ENCODE measurements around the gene GALM. TPM values are rescaled to one million over a fixed set of nuclear protein-coding genes. Genes with fewer than 3 reads are reported as not detected.

GALM gene
- total and polyA plus RNA-seq, 2 experiments from 2014 or later: 52.6 to 59.4 TPM

GRCh38 chr2:38716185-38716584 is 50.3 kb downstream of the GALM start:
- Histone ChIP-seq H3K27me3 (no peaks in the 10 kb centered on the region), H3K4me3 (no peak overlapping the region), H3K4me2 (no peak overlapping the region), H4K20me1 (ENCODE audit: insufficient read depth, poor library complexity, severe bottlenecking) (no peaks in the 10 kb centered on the region), H3K79me2 (no peaks in the 10 kb centered on the region), H3K36me3 (replicated peaks; ENCODE audit: insufficient read depth, low read depth) (no peaks in the 10 kb centered on the region), H3K9me2 (replicated peaks; ENCODE audit: insufficient read depth) (no peaks in the 10 kb centered on the region), H2AFZ (no peak overlapping the region), H3K4me1 (ENCODE audit: insufficient read depth) (peaks cover 7% of the 10 kb centered on the region), H3K9me3 (ENCODE audit: low read depth) (no peaks in the 10 kb centered on the region), H3K27ac (peak overlapping the region; percentile 66)
- TF ChIP-seq EZH2 (IDR thresholded peaks at IDR 0.05; ENCODE audit: borderline replicate concordance) (no peak), EZH2phosphoT487 (IDR thresholded peaks at IDR 0.05; ENCODE audit: low read depth, severe bottlenecking, unreplicated experiment) (no peak), CTCF (IDR thresholded peaks at IDR 0.05; ENCODE audit: poor library complexity) (no peak)
- 82% methylated on average over 6 of the region's 6 CpGs for WGBS (ENCODE audit: low lambda C conversion rate, missing lambda C conversion rate)
- DNase-seq (ENCODE audit: low spot score): no peak

GRCh38 chr2:38718601-38719000 is 52.7 kb downstream of the GALM start:
- 95% methylated on average over 4 of the region's 4 CpGs for WGBS (ENCODE audit: low lambda C conversion rate, missing lambda C conversion rate)
- Histone ChIP-seq H3K27me3 (no peaks in the 10 kb centered on the region), H3K9me2 (replicated peaks; ENCODE audit: insufficient read depth) (no peaks in the 10 kb centered on the region), H3K27ac (no peak overlapping the region), H3K36me3 (replicated peaks; ENCODE audit: insufficient read depth, low read depth) (no peaks in the 10 kb centered on the region), H2AFZ (no peak overlapping the region), H3K4me2 (no peak overlapping the region), H3K9me3 (ENCODE audit: low read depth) (no peaks in the 10 kb centered on the region), H4K20me1 (ENCODE audit: insufficient read depth, poor library complexity, severe bottlenecking) (no peaks in the 10 kb centered on the region), H3K79me2 (no peaks in the 10 kb centered on the region), H3K4me1 (ENCODE audit: insufficient read depth) (peaks cover 7% of the 10 kb centered on the region), H3K4me3 (no peak overlapping the region)
- no peak for DNase-seq (ENCODE audit: low spot score)
- TF ChIP-seq CTCF (IDR thresholded peaks at IDR 0.05; ENCODE audit: poor library complexity) (no peak), EZH2phosphoT487 (IDR thresholded peaks at IDR 0.05; ENCODE audit: low read depth, severe bottlenecking, unreplicated experiment) (no peak), EZH2 (IDR thresholded peaks at IDR 0.05; ENCODE audit: borderline replicate concordance) (no peak)

- Histone ChIP-seq H3K36me3 (replicated peaks; ENCODE audit: insufficient read depth, low read depth) (no peaks in the 10 kb centered on the region), H2AFZ (no peak overlapping the region), H4K20me1 (ENCODE audit: insufficient read depth, poor library complexity, severe bottlenecking) (no peaks in the 10 kb centered on the region), H3K9me2 (replicated peaks; ENCODE audit: insufficient read depth) (no peaks in the 10 kb centered on the region), H3K4me3 (no peak overlapping the region), H3K79me2 (no peaks in the 10 kb centered on the region), H3K9me3 (ENCODE audit: low read depth) (no peaks in the 10 kb centered on the region), H3K27ac (peak overlapping the region; percentile 71), H3K4me2 (no peak overlapping the region), H3K27me3 (no peaks in the 10 kb centered on the region), H3K4me1 (ENCODE audit: insufficient read depth) (peaks cover 7% of the 10 kb centered on the region)
- DNase-seq (ENCODE audit: low spot score): no peak
- WGBS (ENCODE audit: low lambda C conversion rate, missing lambda C conversion rate): 89% methylated on average over 12 of the region's 12 CpGs
- TF ChIP-seq EZH2 (IDR thresholded peaks at IDR 0.05; ENCODE audit: borderline replicate concordance) (no peak), CTCF (IDR thresholded peaks at IDR 0.05; ENCODE audit: poor library complexity) (no peak), EZH2phosphoT487 (IDR thresholded peaks at IDR 0.05; ENCODE audit: low read depth, severe bottlenecking, unreplicated experiment) (no peak)
Measured at GRCh38 chr2:38719706-38720105, 53.8 kb downstream of the GALM start.

Data from hepatocyte (in vitro differentiated cells).